IPS DF 6.9 (cell line): ENCODE data around the gene CCDC12.

Experiments used
- DNase-seq: peaks from one replicate; pipeline ENCODE4 v3.0.0-alpha.2; 2013; ENCODE audit warnings: low read depth, low spot score
- H3K27ac ChIP-seq: one replicate; pipeline ENCODE4 v1.5.1; 2013; ENCODE audit warnings: low read length, control low read depth
- H3K27me3 ChIP-seq: 2 replicates; pipeline ENCODE4 v1.6.1; 2013; ENCODE audit warnings: mild to moderate bottlenecking, low read length; ENCODE audit not compliant: control insufficient read depth, insufficient read depth
- H3K36me3 ChIP-seq: 2 replicates; pipeline ENCODE4 v1.6.1; 2013; ENCODE audit warnings: low read length; ENCODE audit not compliant: control insufficient read depth, insufficient read depth
- H3K4me1 ChIP-seq: 2 replicates; pipeline ENCODE4 v1.6.1; 2013; ENCODE audit warnings: low read length; ENCODE audit not compliant: control insufficient read depth, insufficient read depth
- H3K4me3 ChIP-seq: 2 replicates; pipeline ENCODE4 v1.5.1; 2013; ENCODE audit warnings: mild to moderate bottlenecking, low read length
- H3K9me3 ChIP-seq: 2 replicates; pipeline ENCODE4 v1.6.1; 2013; ENCODE audit warnings: low read length, inconsistent platforms; ENCODE audit not compliant: control insufficient read depth, insufficient read depth
- WGBS: extraction: QIAGEN DNeasy Blood & Tissue Kit; methylation state at CpG from one replicate; pipeline ENCODE4 v1.1.7; 2013; ENCODE audit warnings: mixed read lengths, missing lambda C conversion rate; ENCODE audit not compliant: insufficient read length, insufficient coverage; 5-methylcytosine and 5-hydroxymethylcytosine counted together

CCDC12 gene

GRCh38 chr3:46935168-46935858, 41.2 kb downstream of the CCDC12 start:
- no peak overlapping the region for H3K27ac ChIP-seq
- DNase-seq, result peak; percentile 68
- no peak overlapping the region for H3K4me3 ChIP-seq
- no peaks in the 10 kb centered on the region for H3K9me3 ChIP-seq
- H3K4me1 ChIP-seq, result peaks cover 4% of the 10 kb centered on the region
- H3K27me3 ChIP-seq, result no peaks in the 10 kb centered on the region
- no peaks in the 10 kb centered on the region; the same call in 1 of the 2 replicates for H3K36me3 ChIP-seq
- WGBS, result no CpG with 5 or more reads among the region's 7 CpGs

DNA sequence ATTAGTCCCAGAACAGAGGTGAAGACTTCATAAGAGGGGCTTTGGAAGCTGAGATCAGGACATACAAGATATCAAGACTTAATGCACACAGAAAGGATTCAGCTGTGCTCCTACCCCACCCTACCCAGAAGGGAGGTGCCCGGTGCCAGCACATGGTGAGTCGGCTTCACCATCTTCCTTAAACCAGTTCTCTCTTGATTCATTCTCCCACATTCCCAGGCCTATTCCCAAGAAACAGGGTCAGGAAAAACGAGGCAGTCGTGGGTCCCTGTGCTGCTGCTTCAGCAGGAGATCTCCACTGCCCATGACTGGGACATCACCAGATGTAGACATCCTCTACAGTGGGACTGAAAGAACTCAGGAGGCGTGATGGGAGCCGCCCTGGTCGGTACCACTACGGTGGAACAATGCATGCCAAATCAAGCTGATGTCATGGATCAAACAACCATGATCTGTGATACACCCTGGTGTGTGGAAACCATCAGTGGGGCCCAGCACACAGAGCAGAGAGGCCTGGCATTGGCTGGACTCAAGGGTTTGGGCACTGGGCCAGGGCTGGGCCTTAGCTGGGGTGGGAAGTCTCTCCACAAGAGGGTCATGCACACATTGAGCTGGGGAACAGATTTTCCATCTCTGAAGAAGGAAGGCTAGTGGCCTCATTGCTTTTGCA, 41.9 kb downstream of the CCDC12 start:
- WGBS, result no CpG with 5 or more reads among the region's 8 CpGs
- no peaks in the 10 kb centered on the region for H3K9me3 ChIP-seq
- H3K4me3 ChIP-seq, result no peak overlapping the region
- DNase-seq, result no peak
- H3K36me3 ChIP-seq, result no peaks in the 10 kb centered on the region; the same call in 1 of the 2 replicates
- peaks cover 4% of the 10 kb centered on the region for H3K4me1 ChIP-seq
- no peaks in the 10 kb centered on the region for H3K27me3 ChIP-seq
- H3K27ac ChIP-seq, result no peak overlapping the region

DNA sequence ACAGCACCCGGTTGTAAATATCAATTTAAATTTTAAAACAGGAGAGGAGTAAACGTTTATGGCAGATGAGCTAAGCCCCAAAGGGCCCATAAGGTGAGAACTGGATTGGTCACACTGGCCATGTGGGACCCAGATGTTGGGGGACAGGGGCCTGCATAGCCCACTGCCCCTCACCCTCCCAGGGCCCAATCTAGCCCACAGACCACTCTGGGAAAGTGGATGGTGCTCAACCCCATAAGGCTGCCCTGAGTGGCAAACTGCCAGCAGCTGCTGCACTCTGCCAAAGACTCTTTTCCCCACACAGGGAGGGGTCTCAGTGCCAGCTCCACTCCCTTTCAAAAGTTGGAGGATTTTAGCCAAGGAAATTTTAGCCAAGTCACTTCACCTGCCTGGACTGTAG, 42.5 kb downstream of the CCDC12 start:
- DNase-seq, result no peak
- H3K27me3 ChIP-seq, result no peaks in the 10 kb centered on the region
- no CpG with 5 or more reads among the region's 2 CpGs for WGBS
- no peaks in the 10 kb centered on the region; the same call in 1 of the 2 replicates for H3K36me3 ChIP-seq
- no peak overlapping the region for H3K4me3 ChIP-seq
- no peak overlapping the region for H3K27ac ChIP-seq
- H3K9me3 ChIP-seq, result no peaks in the 10 kb centered on the region
- H3K4me1 ChIP-seq, result peaks cover 4% of the 10 kb centered on the region

GRCh38 chr3:46933261-46933660, 43.3 kb downstream of the CCDC12 start:
- Histone ChIP-seq H3K36me3 (no peaks in the 10 kb centered on the region; the same call in 1 of the 2 replicates), H3K4me1 (peaks cover 4% of the 10 kb centered on the region), H3K27me3 (no peaks in the 10 kb centered on the region), H3K27ac (no peak overlapping the region), H3K9me3 (no peaks in the 10 kb centered on the region), H3K4me3 (no peak overlapping the region)
- WGBS, result no CpG with 5 or more reads among the region's 6 CpGs
- DNase-seq, result no peak

GRCh38 chr3:46932455-46933225, 43.9 kb downstream of the CCDC12 start:
- no CpG with 5 or more reads among the region's 7 CpGs for WGBS
- Histone ChIP-seq H3K27ac (no peak overlapping the region), H3K27me3 (no peaks in the 10 kb centered on the region), H3K4me3 (no peak overlapping the region), H3K36me3 (no peaks in the 10 kb centered on the region; the same call in 1 of the 2 replicates), H3K4me1 (peaks cover 4% of the 10 kb centered on the region), H3K9me3 (no peaks in the 10 kb centered on the region)
- DNase-seq, result no peak

DNA sequence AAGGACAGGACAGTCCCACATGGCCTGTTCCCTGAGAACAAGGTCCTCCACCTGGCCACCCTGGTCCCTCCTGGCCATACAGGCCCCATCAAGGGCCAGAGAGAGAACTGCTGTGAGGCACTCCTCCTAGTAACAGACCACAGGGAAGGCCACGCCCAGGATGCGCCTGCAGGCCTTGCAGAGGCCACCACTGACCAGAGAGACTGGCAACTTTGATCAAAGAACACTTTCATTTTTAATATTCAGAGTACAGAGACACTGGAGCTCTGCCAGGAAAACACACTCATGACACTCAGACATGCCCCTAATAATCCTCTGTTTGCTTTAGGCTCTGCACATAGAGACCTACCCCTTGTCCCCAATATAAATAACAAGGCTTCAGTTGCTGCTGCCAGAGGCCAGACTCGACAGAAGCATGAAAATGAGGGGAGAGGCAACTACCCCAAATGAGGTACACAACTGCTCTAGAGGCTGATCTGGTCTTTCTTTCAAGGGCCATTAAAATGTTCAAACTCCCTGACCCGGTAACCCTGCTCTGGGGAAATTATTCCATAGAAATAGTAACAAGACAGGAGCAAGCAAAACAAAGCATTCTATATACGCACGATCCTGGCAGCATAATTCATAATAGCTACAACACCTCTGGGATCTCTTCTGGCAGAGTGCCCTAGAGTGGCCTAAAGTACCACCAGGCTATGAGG, 44.8 kb downstream of the CCDC12 start:
- DNase-seq, result no peak
- H3K27ac ChIP-seq, result no peak overlapping the region
- no peaks in the 10 kb centered on the region; the same call in 1 of the 2 replicates for H3K36me3 ChIP-seq
- no peaks in the 10 kb centered on the region for H3K9me3 ChIP-seq
- no peaks in the 10 kb centered on the region for H3K27me3 ChIP-seq
- peaks cover 4% of the 10 kb centered on the region for H3K4me1 ChIP-seq
- WGBS, result no CpG with 5 or more reads among the region's 6 CpGs
- H3K4me3 ChIP-seq, result no peak overlapping the region

DNA sequence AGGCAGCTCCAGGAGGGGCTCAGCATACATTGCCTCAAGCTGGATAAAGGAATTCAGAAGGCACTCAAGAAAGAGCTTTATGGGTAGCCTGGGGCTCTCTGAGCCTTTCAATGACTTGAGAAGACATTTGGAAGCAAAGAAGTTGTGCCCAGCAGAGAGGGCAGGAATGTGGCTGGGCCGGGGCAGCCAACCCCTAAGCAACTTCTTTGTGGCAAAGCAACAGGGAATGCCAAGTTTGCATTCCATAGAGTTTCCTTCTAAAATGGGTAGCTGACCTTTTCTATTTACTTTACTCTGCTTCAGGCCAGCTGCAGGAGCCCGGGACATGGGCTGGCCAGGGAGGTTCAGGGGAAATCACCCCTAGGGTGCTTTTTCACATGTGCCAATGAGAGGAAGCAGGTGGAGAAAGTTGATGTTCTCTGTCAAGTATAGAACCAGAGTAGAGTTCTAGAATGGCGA, 45.6 kb downstream of the CCDC12 start:
- no peak overlapping the region for H3K4me3 ChIP-seq
- WGBS, result no CpG with 5 or more reads among the region's 3 CpGs
- H3K27ac ChIP-seq, result no peak overlapping the region
- H3K27me3 ChIP-seq, result no peaks in the 10 kb centered on the region
- peaks cover 4% of the 10 kb centered on the region for H3K4me1 ChIP-seq
- no peaks in the 10 kb centered on the region for H3K36me3 ChIP-seq
- DNase-seq, result no peak
- H3K9me3 ChIP-seq, result no peaks in the 10 kb centered on the region

- Histone ChIP-seq H3K9me3 (no peaks in the 10 kb centered on the region), H3K36me3 (no peaks in the 10 kb centered on the region; the same call in 1 of the 2 replicates), H3K4me3 (no peak overlapping the region), H3K27ac (no peak overlapping the region), H3K4me1 (peaks cover 4% of the 10 kb centered on the region), H3K27me3 (no peaks in the 10 kb centered on the region)
- DNase-seq, result no peak
- no CpG with 5 or more reads among the region's 9 CpGs for WGBS
Observed at GRCh38 chr3:46930166-46930944, 46.2 kb downstream of the CCDC12 start.

- no CpG with 5 or more reads among the region's 2 CpGs for WGBS
- Histone ChIP-seq H3K27ac (no peak overlapping the region), H3K27me3 (no peaks in the 10 kb centered on the region), H3K36me3 (peaks cover 6% of the 10 kb centered on the region; the same call in 1 of the 2 replicates), H3K4me1 (no peaks in the 10 kb centered on the region; the same call in 1 of the 2 replicates), H3K9me3 (no peaks in the 10 kb centered on the region), H3K4me3 (no peak overlapping the region)
- no peak for DNase-seq
Observed at GRCh38 chr3:46929324-46929723, 47.2 kb downstream of the CCDC12 start.
